SIG-M5 treated with dmso at 0.1 percent for 504 hours (cell line): ENCODE data around the gene FSHB.
"Not testable (repeated sequence)": the region's sequence is repeated elsewhere in the genome, so short reads cannot be mapped to it uniquely, and the experiment has no call there.

Experiments used
- DNase-seq: peaks from one replicate; lab custom pipeline; 2025; ENCODE audit not compliant: unreplicated experiment; lab: John Stamatoyannopoulos, UW

The FSHB gene

GRCh38 chr11:30230714-30231113 is at the start of gene FSHB:
Gene FSHB (plus strand): TSS chr11:30231014. CDS start chr11:30231903, 889 bp downstream.
- no peak for DNase-seq

GRCh38 chr11:30186748-30187147 is 44.1 kb upstream of the FSHB start:
- no peak for DNase-seq

DNA sequence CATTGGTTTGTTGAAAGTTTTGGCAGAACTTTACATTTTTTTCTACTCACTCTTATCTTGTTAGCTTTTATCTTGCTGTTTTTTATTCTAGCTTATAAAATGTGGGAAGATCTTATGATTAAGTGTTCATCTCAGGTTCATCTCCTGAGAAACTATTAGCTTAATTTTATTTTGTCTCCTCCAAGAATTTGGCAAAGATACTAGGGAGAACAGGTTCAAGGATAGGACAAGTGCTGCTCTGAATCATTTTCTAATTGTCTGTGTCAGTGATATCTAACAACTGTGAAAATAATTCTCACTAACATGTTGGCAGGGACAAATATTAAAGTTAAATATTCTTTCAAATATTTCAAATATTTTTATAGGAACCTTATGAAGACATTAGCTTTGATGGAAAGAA is 38.2 kb upstream of the FSHB start:
- no peak for DNase-seq

DNA sequence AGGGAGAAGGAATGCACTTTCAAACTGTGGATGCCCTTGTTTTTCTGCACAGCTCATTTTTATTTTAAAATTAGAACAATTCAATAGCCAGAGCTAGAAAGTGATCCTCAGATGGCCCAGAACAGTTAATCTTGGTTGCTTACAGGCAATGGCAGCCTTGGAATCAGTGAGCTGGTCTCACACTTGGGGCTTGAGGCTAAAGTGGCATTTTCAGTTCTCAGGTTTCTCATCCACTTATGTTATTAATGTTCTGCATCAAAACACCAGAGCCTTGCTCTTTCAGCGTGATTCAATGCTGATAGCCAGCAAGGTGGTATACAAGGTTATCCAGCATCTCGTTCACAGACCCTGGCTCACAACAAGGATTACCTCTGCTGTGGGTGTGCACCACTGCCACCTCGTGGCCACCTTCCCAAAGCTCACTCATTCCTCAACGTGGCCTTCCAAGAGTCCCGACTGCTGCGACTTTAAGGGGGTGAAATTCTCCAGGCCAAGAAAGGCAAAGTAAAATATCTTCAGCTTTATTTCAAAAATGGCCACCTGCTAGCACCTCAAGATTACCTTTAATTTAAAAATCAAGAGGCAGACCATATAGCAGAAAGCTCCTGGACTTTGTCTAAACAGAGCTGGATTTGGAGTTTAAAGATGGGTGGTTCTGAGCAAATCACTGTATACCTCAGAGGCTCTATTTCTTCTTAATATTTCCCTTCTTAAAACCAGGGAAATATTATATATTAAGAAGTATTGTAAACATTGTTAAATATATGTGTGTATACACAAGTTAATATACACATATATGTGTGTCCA is 34.2 kb upstream of the FSHB start:
- DNase-seq: no peak

DNA sequence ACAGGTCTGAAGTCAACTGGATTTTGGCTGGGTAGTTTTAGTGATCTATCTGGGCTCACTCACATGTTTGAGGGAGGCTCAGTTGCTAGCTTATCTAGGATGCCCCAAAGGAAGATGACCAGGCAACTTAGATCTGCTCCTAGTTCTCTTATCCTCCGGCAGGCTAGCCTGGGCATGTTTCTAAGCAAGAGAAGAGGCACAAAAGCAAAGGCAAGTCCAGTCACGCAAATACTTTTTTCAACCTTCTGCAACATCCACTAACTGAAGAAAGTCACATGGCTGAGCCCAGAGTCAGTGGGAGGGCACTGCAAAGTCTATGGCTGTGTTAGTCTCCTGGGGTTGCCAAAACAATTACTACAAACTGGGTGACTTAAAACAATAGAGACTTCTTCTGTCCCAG is 32.9 kb upstream of the FSHB start:
- DNase-seq: no peak

DNA sequence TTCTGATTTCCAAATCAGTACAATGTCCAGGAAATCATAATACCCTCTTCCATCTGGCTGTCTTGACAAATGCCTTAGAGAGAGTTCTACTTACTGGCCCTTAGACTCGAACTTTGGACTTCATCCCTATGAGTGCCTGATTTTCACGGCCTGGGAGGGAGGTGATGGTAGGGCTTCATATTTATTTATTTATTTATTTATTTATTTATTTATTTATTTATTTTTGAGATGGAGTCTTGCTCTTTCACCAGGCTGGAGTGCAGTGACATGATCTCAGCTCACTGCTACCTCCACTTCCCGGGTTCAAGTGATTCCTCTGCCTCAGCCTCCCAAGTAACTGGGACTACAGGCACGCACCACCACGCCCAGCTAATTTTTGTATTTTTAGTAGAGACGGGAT is 27.8 kb upstream of the FSHB start:
- DNase-seq: not testable (repeated sequence)

GRCh38 chr11:30203850-30204249 is 27.0 kb upstream of the FSHB start:
- DNase-seq: no peak

DNA sequence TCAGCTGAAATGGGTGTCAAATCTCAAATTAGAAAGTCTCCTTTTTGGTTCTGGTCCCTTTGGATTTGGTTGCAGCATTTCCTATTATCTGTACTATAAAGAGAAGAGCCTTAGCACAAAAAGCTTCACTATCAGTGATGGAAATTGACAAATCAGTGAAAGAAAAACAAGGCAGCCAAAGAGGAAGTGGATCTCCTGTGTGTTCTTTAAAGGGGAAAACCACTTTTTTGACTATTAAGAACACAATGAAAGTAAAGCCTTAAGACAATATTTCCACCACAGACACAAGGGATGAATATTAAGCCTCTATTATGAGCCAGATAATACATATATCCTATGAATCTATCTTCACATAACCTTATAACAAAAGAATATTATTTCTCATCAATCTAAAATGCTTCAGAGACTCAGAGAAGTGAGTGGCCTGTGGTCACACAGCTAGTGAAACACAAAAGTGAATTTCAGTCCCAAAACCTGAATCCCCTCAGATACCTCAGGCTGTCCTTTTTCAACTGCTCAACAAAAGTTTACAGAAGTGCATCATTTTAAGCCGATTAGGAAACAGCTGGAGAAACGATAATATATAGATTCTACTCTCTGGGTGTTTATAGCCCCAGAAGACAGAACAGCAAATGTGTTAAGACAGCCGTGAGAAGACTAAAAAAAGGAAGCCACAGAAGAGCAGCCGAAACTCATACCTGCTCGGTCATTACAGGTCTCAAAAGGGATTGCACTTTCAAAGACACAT is 24.4 kb upstream of the FSHB start:
- no peak for DNase-seq

- DNase-seq: no peak
These were observed 20.5 kb upstream of the FSHB start for GRCh38 chr11:30210357-30210756.

- DNase-seq: no peak
These were observed 14.3 kb upstream of the FSHB start for GRCh38 chr11:30216534-30216933.

DNA sequence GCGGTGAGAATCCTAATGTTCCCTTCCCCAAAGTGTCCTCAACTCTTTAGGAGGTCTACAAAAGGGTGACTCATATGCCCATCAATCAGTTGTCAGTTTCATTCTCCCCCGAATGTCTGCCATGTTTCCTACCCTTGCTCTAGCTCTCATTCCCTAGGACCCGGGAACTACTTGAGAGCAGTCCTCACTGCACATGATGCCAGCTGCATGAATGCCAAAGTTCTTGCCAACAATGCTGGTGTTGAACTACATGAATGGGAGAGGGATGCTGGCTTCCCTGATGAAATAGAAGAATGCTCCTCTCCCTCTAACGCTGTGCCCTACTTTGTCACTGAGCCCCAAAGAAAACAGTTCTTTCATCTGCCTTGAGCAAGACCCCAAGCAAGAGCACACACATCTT is 12.5 kb upstream of the FSHB start:
- no peak for DNase-seq

GRCh38 chr11:30225642-30226041 is 5.2 kb upstream of the FSHB start:
- DNase-seq: no peak

DNA sequence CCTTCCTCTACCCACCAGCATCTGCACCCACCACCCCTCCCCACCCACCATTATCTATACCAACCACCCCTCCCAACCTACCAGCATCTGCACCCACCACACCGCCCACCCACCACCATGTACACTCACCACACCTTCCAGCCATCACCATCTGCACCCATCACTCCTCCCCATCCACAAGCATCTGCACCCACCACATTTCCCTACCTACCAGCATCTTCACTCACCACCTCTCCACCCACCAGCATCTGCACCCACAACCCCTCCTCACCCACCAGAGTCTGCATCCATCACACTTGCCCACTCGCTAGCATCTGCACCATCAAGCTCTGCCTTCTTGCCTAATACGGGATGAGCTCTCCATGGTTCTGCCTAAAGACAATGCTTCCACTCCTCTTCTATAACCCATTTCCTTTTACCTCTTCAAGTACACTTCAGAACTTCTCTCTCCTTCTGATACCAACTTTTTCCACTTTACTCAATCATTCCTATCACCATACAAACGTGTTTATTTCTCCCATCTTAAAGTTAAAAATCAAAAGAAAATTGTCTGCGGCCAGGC is 2.4 kb upstream of the FSHB start:
- no peak for DNase-seq

- DNase-seq: no peak
These were observed 8.2 kb downstream of the FSHB start for GRCh38 chr11:30239025-30239424.

GRCh38 chr11:30244265-30244664 is 13.5 kb downstream of the FSHB start:
- DNase-seq: no peak

GRCh38 chr11:30245621-30246020 is 14.8 kb downstream of the FSHB start:
- DNase-seq: no peak

GRCh38 chr11:30254307-30255298 is 23.8 kb downstream of the FSHB start:
- DNase-seq: no peak

DNA sequence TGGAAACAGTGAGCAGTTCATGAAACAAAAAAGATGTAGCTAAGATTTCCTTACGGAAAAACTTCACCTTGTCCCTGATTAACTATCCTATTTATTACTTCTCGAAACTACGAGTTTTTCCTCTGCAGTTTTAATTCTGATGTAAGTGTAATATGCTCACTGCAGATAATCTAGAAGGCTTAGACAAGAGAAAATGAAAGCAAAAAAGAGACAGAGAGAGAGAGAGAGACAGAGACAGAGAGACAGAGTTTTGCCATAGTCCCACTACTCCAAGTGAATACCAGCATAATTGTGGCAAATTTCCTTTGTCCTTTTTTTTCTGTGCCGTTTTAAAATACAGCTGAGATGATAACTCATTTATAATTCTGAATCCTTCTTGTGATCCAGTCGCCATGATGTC is 24.8 kb downstream of the FSHB start:
- DNase-seq: no peak

DNA sequence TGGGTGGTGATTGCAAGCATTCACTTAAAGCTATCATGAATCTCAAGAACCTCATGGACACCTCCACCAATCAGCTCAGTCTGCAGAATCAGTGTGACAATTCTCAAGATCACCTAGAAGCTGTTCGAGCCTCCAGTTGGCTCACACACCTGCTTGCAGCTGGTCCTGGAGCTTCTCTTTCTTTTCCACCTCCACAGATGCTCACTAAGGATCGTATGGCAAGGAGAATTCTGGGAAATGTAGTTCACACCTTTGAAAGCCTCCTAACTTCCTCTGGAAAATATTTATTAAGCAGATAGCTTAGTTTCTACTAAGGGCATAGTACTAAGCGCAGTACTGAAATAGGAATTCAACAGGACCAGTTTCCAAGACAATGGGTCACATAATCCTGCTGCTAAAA is 26.2 kb downstream of the FSHB start:
- DNase-seq: no peak

DNA sequence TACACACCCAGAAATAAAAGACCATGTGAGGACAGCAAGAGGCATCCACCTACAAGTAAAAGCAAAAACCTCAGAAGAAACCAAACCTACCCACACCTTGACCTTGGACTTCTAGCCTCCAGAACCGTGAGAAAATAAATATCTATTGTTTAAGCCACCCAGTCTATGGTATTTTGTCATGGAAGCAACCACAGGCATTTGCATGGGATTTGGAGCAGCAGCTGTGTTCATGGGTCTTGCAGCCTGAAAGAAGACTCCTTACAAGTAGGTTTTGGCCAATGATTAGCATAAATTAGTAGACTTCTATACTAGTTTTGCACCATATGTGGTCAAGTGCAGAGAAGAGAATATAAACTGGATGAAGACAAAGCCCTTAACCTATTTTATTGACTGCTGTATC is 27.9 kb downstream of the FSHB start:
- no peak for DNase-seq

GRCh38 chr11:30260813-30261212 is 30.0 kb downstream of the FSHB start:
- DNase-seq: no peak
